Stomach (tissue), 9 donors: Measurements from ENCODE around the gene CXCR2. TPM values are rescaled to one million over a fixed set of nuclear protein-coding genes. Genes with fewer than 3 reads are reported as not detected.

Experiments used
- DNase-seq, 2 donors: peaks; one replicate each; pipeline versions ENCODE4 v3.0.0 to v3.0.0-alpha.2; 2013 to 2019
- H3K27ac ChIP-seq, 5 donors: fragments of 200-600 bp in 4 of 5; sonication (generic) in 4 of 5; one replicate each; pipeline ENCODE4 v1.5.1; 2013 to 2019; ENCODE audit warnings: mild to moderate bottlenecking in 1 of 5, moderate library complexity in 1 of 5
- H3K27me3 ChIP-seq, 3 donors: fragments of 200-600 bp; sonication (generic); one replicate each; pipeline ENCODE4 v1.5.1; 2017 to 2019; ENCODE audit warnings: mixed run types in 1 of 3
- H3K36me3 ChIP-seq, 4 donors: fragments of 200-600 bp; sonication (generic); 1 replicate in 3 of 4; 2 replicates in 1 of 4; pipeline ENCODE4 v1.5.1; 2016 to 2019
- H3K4me1 ChIP-seq, 4 donors: fragments of 200-600 bp; sonication (generic); one replicate each; pipeline ENCODE4 v1.5.1; 2016 to 2019
- H3K4me3 ChIP-seq, 4 donors: fragments of 200-600 bp; sonication (generic) in 3 of 4; one replicate each; pipeline ENCODE4 v1.5.1; 2016 to 2019; ENCODE audit warnings: mild to moderate bottlenecking in 1 of 4
- H3K9me3 ChIP-seq, 4 donors: fragments of 200-600 bp; sonication (generic); one replicate each; pipeline ENCODE4 v1.5.1; 2016 to 2019
- CTCF ChIP-seq, 7 experiments: fragments of 450-650 bp in 4 of 7; fragments of 200-600 bp in 3 of 7; sonication (generic) in 3 of 7; IDR thresholded peaks; one replicate each; pipeline ENCODE4 v1.5.1; 2016 to 2019; ENCODE audit warnings: antibody characterized with exemption in 7 of 7, control low read depth in 2 of 7, mild to moderate bottlenecking in 1 of 7
- EP300 ChIP-seq: sonication (generic); formaldehyde crosslinking; IDR thresholded peaks from one replicate; pipeline ENCODE4 v1.6.1; 2017; ENCODE audit warnings: antibody characterized with exemption
- POLR2A ChIP-seq, 4 donors: fragments of 450-650 bp; IDR thresholded peaks; one replicate each; pipeline ENCODE4 v1.6.1; 2016; ENCODE audit warnings: antibody characterized with exemption in 4 of 4, control low read depth in 2 of 4, mild to moderate bottlenecking in 1 of 4, moderate library complexity in 1 of 4
- POLR2AphosphoS5 ChIP-seq, 3 donors: sonication (generic); formaldehyde crosslinking; IDR thresholded peaks; one replicate each; pipeline ENCODE4 v1.6.1; 2016; ENCODE audit warnings: antibody characterized with exemption in 3 of 3
- WGBS, 5 donors: extraction: QIAGEN DNeasy Blood & Tissue Kit in 3 of 5; methylation state at CpG; one replicate each; pipeline versions ENCODE4 v1.1.5 to v1.1.7; 2013 to 2018; 5-methylcytosine and 5-hydroxymethylcytosine counted together
- intact Hi-C: fragments of 100-400 bp; cut with DNase I; formaldehyde crosslinking; loops from one replicate; pipeline ENCODE4 v1.15.1; 2023; ENCODE audit warnings: low total_unique reads
- polyA plus RNA-seq, 3 donors: library from polyadenylated mRNA; stranded (reverse); fragments of 200-250 nt; gene quantifications; one replicate each; pipeline ENCODE4 v1.2.3, GENCODE V29; 2013
- total RNA-seq, 5 donors: library from RNA; depleted of rRNA; stranded (reverse); fragments of >200 nt; gene quantifications; one replicate each; pipeline versions ENCODE4 v1.1.0 to v1.2.3, GENCODE V29; 2014 to 2016
- donor health status: healthy with polysubstance abuse.
- donor health status: Bipolar disorder and iron deficiency.
- donor health status: healthy.

Gene CXCR2
- total and polyA plus RNA-seq, 8 donors = 0.37 to 2.3 (median 1.2) TPM; not detected in 3

GRCh38 chr2:218152172-218152571, 26.3 kb downstream of the CXCR2 start:
- H3K4me1 ChIP-seq = no peaks in the 10 kb centered on the region
- 85 to 92% (median 88%) methylated on average over 8 of the region's 8 CpGs for WGBS, 5 donors
- TF ChIP-seq CTCF (IDR thresholded peaks at IDR 0.05) = no peak
- no peak for TF ChIP-seq EP300
- no peak for TF ChIP-seq POLR2AphosphoS5 (IDR thresholded peaks at IDR 0.05)
- no peak for TF ChIP-seq POLR2A (IDR thresholded peaks at IDR 0.05)

DNA sequence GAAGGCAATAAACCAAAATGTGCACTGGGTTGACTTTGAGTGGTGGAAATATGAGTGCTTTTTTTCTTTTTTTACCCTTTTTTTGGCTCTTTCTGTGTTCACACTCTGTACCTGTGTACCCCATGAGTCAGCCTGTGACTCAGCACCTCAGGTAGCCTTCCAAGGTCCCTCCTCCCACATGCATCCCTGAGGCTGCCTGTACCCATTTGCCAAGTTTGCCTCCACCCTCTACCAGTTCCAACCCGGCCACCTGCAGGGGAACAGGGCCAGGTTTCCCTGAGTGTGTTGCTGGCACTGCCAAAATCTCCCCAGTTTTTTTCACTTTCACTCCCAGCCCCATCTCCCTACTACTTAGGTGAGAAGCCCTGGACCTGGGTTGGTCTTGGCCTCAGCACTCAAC, 26.9 kb downstream of the CXCR2 start:
- no peaks in the 10 kb centered on the region for H3K4me1 ChIP-seq
- TF ChIP-seq POLR2AphosphoS5 (IDR thresholded peaks at IDR 0.05) = no peak
- TF ChIP-seq CTCF (IDR thresholded peaks at IDR 0.05) = no peak
- no peak for TF ChIP-seq POLR2A (IDR thresholded peaks at IDR 0.05)
- no peak for TF ChIP-seq EP300
- H3K9me3 ChIP-seq = no peaks in the 10 kb centered on the region
- no peak overlapping the region for H3K27ac ChIP-seq
- H3K36me3 ChIP-seq = no peaks in the 10 kb centered on the region
- intact Hi-C loops = no loop called here
- peak in 1 of 2 donors; percentile 56 for DNase-seq
- H3K4me3 ChIP-seq = no peak overlapping the region
- peaks cover 0 to 6% (median 0%) of the 10 kb centered on the region in 3 donors for H3K27me3 ChIP-seq
- 30 to 40% (median 35%) methylated on average over 1 of the region's 1 CpG for WGBS, 5 donors

More at GRCh38 chr2:218152172-218152571, 26.3 kb downstream of the CXCR2 start:
- Histone ChIP-seq H3K9me3 (no peaks in the 10 kb centered on the region), H3K27me3 (peaks cover 0 to 11% (median 0%) of the 10 kb centered on the region in 3 donors), H3K4me3 (no peak overlapping the region), H3K36me3 (no peaks in the 10 kb centered on the region), H3K27ac (no peak overlapping the region)
- intact Hi-C loops = no loop called here
- DNase-seq = no peak

GRCh38 chr2:218155953-218156479, 30.2 kb downstream of the CXCR2 start:
- H3K9me3 ChIP-seq = no peaks in the 10 kb centered on the region
- H3K36me3 ChIP-seq = no peaks in the 10 kb centered on the region
- no peak overlapping the region for H3K4me3 ChIP-seq
- WGBS, 5 donors = 84 to 87% (median 86%) methylated on average over 7 of the region's 7 CpGs
- DNase-seq = no peak
- no peaks in the 10 kb centered on the region for H3K4me1 ChIP-seq
- intact Hi-C loops = no loop called here
- no peak for TF ChIP-seq CTCF (IDR thresholded peaks at IDR 0.05)
- no peaks in the 10 kb centered on the region for H3K27me3 ChIP-seq
- H3K27ac ChIP-seq = no peak overlapping the region

GRCh38 chr2:218161644-218162043, 35.8 kb downstream of the CXCR2 start:
- intact Hi-C loops = no loop called here
- Histone ChIP-seq H3K27me3 (peaks cover 0 to 22% (median 0%) of the 10 kb centered on the region in 3 donors), H3K4me3 (peak overlapping the region in 1 of 4 donors; percentile 27), H3K4me1 (no peaks in the 10 kb centered on the region), H3K27ac (no peak overlapping the region), H3K9me3 (no peaks in the 10 kb centered on the region), H3K36me3 (no peaks in the 10 kb centered on the region)
- DNase-seq = no peak
- 62 to 84% (median 73%) methylated on average over 2 of the region's 2 CpGs for WGBS, 5 donors
- TF ChIP-seq CTCF (IDR thresholded peaks at IDR 0.05) = no peak
